A549 (cell line): ENCODE data around the gene ST6GALNAC4. TPM values are rescaled to one million over a fixed set of nuclear protein-coding genes. Genes with fewer than 3 reads are reported as not detected.

ENCODE experiments used
- ATAC-seq, 2 experiments: fragments of 200-7000 bp in 1 of 2; fragments of >200 bp in 1 of 2; cut with Nextera tagmentation in 1 of 2; cut with Tn5 transposase in 1 of 2; 3 replicates each; pipeline versions ENCODE4 v1.8.0 to v1.9.1; 2018 to 2020; ENCODE audit warnings: mild to moderate bottlenecking in 1 of 2, moderate library complexity in 1 of 2
- CTCF ChIA-PET: fragments of 300-600 bp; sonication (Branson Sonifier 250); formaldehyde crosslinking; extraction: SDS; loops from one replicate; lab custom pipeline; 2021; ENCODE audit warnings: antibody characterized with exemption, inconsistent platforms; lab: Yijun Ruan, JAX
- POLR2A ChIA-PET: fragments of 350-600 bp; formaldehyde crosslinking; extraction: SDS; loops from one replicate; lab custom pipeline; 2021; ENCODE audit warnings: antibody characterized with exemption, inconsistent platforms; lab: Yijun Ruan, JAX
- DNase-seq, 2 experiments: peaks; one replicate each; pipeline versions ENCODE4 v3.0.0 to v3.0.0-alpha.2; 2011 to 2016; ENCODE audit warnings: low read depth in 1 of 2, low spot score in 1 of 2
- FAIRE-seq: peaks from 2 replicates; lab custom pipeline; 2011; peaks lifted over from hg19 to GRCh38; lab: Jason Lieb, UNC
- H3K27ac ChIP-seq, 2 experiments: fragments of >200 bp; sonication (Bioruptor Twin); formaldehyde crosslinking; 3 replicates each; pipeline ENCODE4 v1.5.1; 2016 to 2017
- H3K4me1 ChIP-seq: fragments of >200 bp; sonication (Bioruptor Twin); formaldehyde crosslinking; 3 replicates; pipeline ENCODE4 v1.6.1; 2016
- H3K4me2 ChIP-seq: fragments of >200 bp; sonication (Bioruptor Twin); formaldehyde crosslinking; 3 replicates; pipeline ENCODE4 v1.6.1; 2016
- H3K4me3 ChIP-seq: fragments of >200 bp; sonication (Bioruptor Twin); formaldehyde crosslinking; 3 replicates; pipeline ENCODE4 v1.5.1; 2016
- H3K9me3 ChIP-seq: fragments of >200 bp; sonication (Bioruptor Twin); formaldehyde crosslinking; 3 replicates; pipeline ENCODE4 v1.6.1; 2016
- CBX2 ChIP-seq: fragments of 200-600 bp; sonication (generic); IDR thresholded peaks from 2 replicates; pipeline ENCODE4 v1.6.1; 2016; ENCODE audit warnings: low read depth, mild to moderate bottlenecking, borderline replicate concordance
- CHD4 ChIP-seq: fragments of 200-600 bp; sonication (generic); IDR thresholded peaks from 2 replicates; pipeline ENCODE4 v1.6.1; 2016; ENCODE audit warnings: antibody characterized with exemption, mild to moderate bottlenecking, borderline replicate concordance
- CTCF ChIP-seq: fragments of >200 bp; sonication (Bioruptor Twin); formaldehyde crosslinking; IDR thresholded peaks from 3 replicates; pipeline ENCODE4 v1.5.1; 2016
- EHF ChIP-seq: fragments of 250-450 bp; sonication (Bioruptor Pico); IDR thresholded peaks from 2 replicates; pipeline ENCODE4 v1.5.0; 2020; ENCODE audit warnings: mild to moderate bottlenecking
- ESRRA ChIP-seq: fragments of 150-350 bp; IDR thresholded peaks from 2 replicates; pipeline ENCODE4 v1.6.1; 2014; ENCODE audit warnings: mild to moderate bottlenecking, low read length, borderline replicate concordance
- HDAC2 ChIP-seq: fragments of 200-600 bp; sonication (generic); IDR thresholded peaks from 2 replicates; pipeline ENCODE4 v1.6.1; 2016
- HEYL ChIP-seq: fragments of 250-450 bp; sonication (Bioruptor Pico); IDR thresholded peaks from 2 replicates; pipeline ENCODE4 v1.8.0; 2021; ENCODE audit warnings: mild to moderate bottlenecking, moderate library complexity
- HMGXB4 ChIP-seq: fragments of 250-450 bp; sonication (Bioruptor Pico); IDR thresholded peaks from 2 replicates; pipeline ENCODE4 v1.5.0; 2021; ENCODE audit warnings: mild to moderate bottlenecking, moderate library complexity, borderline replicate concordance
- HOXB13 ChIP-seq: fragments of 250-450 bp; sonication (Bioruptor Pico); IDR thresholded peaks from 2 replicates; pipeline ENCODE4 v1.5.0; 2020; ENCODE audit warnings: low read depth, mild to moderate bottlenecking, moderate library complexity
- HOXB5 ChIP-seq: fragments of 250-450 bp; sonication (Bioruptor Pico); IDR thresholded peaks from 2 replicates; pipeline ENCODE4 v1.5.0; 2020; ENCODE audit warnings: mild to moderate bottlenecking, moderate library complexity
- KDM5A ChIP-seq: fragments of 200-600 bp; sonication (generic); IDR thresholded peaks from 2 replicates; pipeline ENCODE4 v1.6.1; 2016; ENCODE audit warnings: antibody characterized with exemption, mild to moderate bottlenecking
- MAFK ChIP-seq: fragments of 450-650 bp; IDR thresholded peaks from 2 replicates; pipeline ENCODE4 v1.6.1; 2014; ENCODE audit not compliant: partially characterized antibody
- PHF8 ChIP-seq: fragments of 200-600 bp; sonication (generic); IDR thresholded peaks from 2 replicates; pipeline ENCODE4 v1.6.1; 2016; ENCODE audit warnings: low read depth, mild to moderate bottlenecking, antibody characterized with exemption, moderate library complexity, borderline replicate concordance
- RCOR1 ChIP-seq: fragments of 150-350 bp; IDR thresholded peaks from 2 replicates; pipeline ENCODE4 v1.6.1; 2014; ENCODE audit warnings: antibody characterized with exemption, low read length, low read depth
- SMC3 ChIP-seq: fragments of >200 bp; sonication (Bioruptor Twin); formaldehyde crosslinking; IDR thresholded peaks from 3 replicates; pipeline ENCODE4 v1.6.1; 2018; ENCODE audit warnings: inconsistent platforms
- SREBF2 ChIP-seq: fragments of 450-650 bp; IDR thresholded peaks from 2 replicates; pipeline ENCODE4 v1.6.1; 2014; ENCODE audit warnings: mild to moderate bottlenecking, moderate library complexity
- USF2 ChIP-seq: fragments of 450-650 bp; IDR thresholded peaks from 2 replicates; pipeline ENCODE4 v1.6.1; 2014; ENCODE audit warnings: antibody characterized with exemption
- WGBS: methylation state at CpG from one replicate; pipeline ENCODE4 v1.1.6; 2017; ENCODE audit errors: missing lambda C conversion rate; 5-methylcytosine and 5-hydroxymethylcytosine counted together
- polyA plus RNA-seq, 4 experiments: library from polyadenylated mRNA; depleted of rRNA in 3 of 4; stranded (reverse); fragments of >200 nt; fragmentation: RNase III in 1 of 4; extraction: RNeasy Plus Mini Kit Qiagen cat#74134 plus additional on column Dnase treatment in 1 of 4; gene quantifications; 2 replicates in 3 of 4; 3 replicates in 1 of 4; pipeline ENCODE4 v1.2.3, GENCODE V29; 2011 to 2017

The ST6GALNAC4 gene
- polyA plus RNA-seq, 2 of the 4 experiments (the other 2 are of a cell fraction), result 11.0 to 24.8 TPM

- Histone ChIP-seq H3K4me1 (peaks cover 44% of the 10 kb centered on the region), H3K4me3 (no peak overlapping the region), H3K27ac (peak overlapping the region in 1 of 2 experiments; percentile 53; a peak in 3 of 6 replicates), H3K4me2 (no peak overlapping the region), H3K9me3 (no peaks in the 10 kb centered on the region)
- WGBS, result 88% methylated on average over 21 of the region's 21 CpGs
- DNase-seq (no peak), ATAC-seq (no peak), FAIRE-seq (no peak)
- ChIA-PET POLR2A (no interaction called here), CTCF (interaction anchor here (1.8 to 35.7 kb wide), 5 partner anchors 6 to 167 kb away, joined by 6 to 827 read pairs (median 365); partner anchors contain the start of gene DPM2)
- no peak for TF ChIP-seq HOXB5
- no peak for TF ChIP-seq HEYL
- no peak for TF ChIP-seq CBX2
- TF ChIP-seq RCOR1, result no peak
- no peak for TF ChIP-seq MAFK
- TF ChIP-seq PHF8, result no peak
- no peak for TF ChIP-seq HDAC2
- TF ChIP-seq KDM5A, result no peak
- TF ChIP-seq EHF (CRISPR knock-in tag), result no peak
- no peak for TF ChIP-seq HMGXB4 (CRISPR knock-in tag)
Measured at GRCh38 chr9:127950513-127951289, 33.9 kb upstream of the ST6GALNAC4 start.

- POLR2A ChIA-PET, result no interaction called here
- Histone ChIP-seq H3K9me3 (no peaks in the 10 kb centered on the region), H3K4me3 (no peak overlapping the region), H3K4me1 (peaks cover 36% of the 10 kb centered on the region), H3K4me2 (no peak overlapping the region), H3K27ac (peak overlapping the region in 1 of 2 experiments; percentile 53; a peak in 2 of 6 replicates)
- no peak for ATAC-seq
- no peak for DNase-seq
- no peak for FAIRE-seq
- no peak for TF ChIP-seq CBX2
- no peak for TF ChIP-seq ESRRA
- TF ChIP-seq SMC3, result no peak
- no peak for TF ChIP-seq SREBF2
- no peak for TF ChIP-seq HOXB13 (CRISPR knock-in tag)
- no peak for TF ChIP-seq CHD4
- TF ChIP-seq USF2, result no peak
- TF ChIP-seq CTCF, result no peak
- CTCF ChIA-PET, result interaction anchor here (0.9 to 35.7 kb wide), 7 partner anchors 5 to 168 kb away, joined by 3 to 827 read pairs (median 16); partner anchors contain the start of gene DPM2
- WGBS, result 89% methylated on average over 12 of the region's 17 CpGs
Measured at GRCh38 chr9:127949827-127950512, 33.1 kb upstream of the ST6GALNAC4 start.
